C1 segment of cervical spinal cord (tissue), 14 donors: ENCODE measurements around the gene UBALD2.
"Not testable (repeated sequence)": the region's sequence is repeated elsewhere in the genome, so short reads cannot be mapped to it uniquely, and the experiment has no call there.

Source experiments
- DNase-seq, 14 donors: peaks; one replicate each; lab custom pipeline; 2025; lab: John Stamatoyannopoulos, UW

Gene UBALD2

DNA sequence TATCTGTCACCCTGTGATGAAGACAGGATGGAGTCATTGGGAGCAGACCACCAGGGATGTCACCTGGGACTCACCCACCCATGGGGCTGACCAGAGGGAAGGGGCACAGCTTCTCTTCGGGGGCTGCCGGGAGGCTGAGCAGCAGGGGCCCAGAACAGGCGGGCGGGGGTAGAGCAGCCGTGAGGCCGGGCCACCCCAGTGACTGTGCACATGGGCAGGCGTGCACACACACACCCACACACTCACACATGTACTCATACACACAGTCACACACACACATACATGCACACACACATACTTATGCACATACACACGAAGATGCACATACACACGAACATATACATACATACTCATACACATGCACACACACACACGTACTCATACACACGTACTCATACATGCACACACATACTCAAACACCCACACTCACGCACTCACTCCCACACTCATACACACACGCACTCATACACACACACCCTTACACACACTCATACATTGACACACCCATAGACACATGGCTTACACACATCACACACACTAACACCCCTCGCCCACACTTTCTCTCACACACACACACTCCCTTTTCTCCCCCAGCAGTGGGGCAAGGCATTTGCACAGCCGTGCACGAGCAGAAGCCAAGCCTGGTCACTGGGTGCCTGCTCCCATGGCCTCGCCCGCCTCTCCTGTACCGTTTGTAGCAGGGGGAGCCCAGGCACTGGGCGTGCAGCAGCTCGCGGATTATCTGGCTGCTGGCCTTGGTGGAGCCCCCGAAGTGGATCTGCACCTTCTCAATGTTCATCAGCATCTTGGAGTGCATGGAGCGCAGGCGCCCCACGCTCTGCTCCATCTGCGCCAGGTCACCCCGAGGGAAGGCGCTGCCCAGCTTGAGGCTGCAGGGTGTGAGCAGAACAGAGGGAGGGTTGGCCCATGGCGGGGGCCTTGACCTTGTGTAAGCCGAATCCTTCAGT is 12.4 kb downstream of the UBALD2 start:
- DNase-seq, result no peak

DNA sequence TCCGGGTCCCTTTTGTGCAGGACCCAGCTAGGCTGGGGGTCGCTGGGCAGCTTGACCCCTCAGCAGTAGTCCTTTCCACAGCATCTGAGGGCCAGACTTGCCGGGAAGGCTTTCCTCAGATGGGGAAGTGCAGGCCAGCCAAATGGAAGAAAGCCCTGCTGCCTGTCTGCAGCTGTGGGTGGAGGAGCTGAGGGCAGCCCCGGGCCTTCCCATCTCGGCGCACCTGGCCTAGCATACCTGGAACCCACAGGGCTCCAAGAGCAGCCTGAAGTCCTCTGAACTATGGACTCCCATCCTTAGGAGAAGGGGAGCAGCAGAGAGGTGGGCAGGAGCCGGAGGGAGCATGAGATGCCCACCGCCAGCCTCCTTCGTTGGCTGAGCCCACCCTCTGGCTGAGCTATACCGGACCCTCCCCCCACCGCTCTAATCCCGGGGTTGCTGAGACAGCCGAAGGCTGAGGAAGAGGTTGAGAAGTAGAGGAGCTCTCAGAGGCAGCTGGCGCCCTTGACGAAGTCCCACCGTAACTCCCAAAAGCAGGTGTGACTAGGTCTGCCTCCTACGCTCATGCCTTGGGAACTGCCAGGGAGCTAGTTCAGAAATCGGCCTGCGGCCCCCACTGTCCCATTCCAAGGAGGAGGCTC is 13.2 kb downstream of the UBALD2 start:
- DNase-seq, result no peak

DNA sequence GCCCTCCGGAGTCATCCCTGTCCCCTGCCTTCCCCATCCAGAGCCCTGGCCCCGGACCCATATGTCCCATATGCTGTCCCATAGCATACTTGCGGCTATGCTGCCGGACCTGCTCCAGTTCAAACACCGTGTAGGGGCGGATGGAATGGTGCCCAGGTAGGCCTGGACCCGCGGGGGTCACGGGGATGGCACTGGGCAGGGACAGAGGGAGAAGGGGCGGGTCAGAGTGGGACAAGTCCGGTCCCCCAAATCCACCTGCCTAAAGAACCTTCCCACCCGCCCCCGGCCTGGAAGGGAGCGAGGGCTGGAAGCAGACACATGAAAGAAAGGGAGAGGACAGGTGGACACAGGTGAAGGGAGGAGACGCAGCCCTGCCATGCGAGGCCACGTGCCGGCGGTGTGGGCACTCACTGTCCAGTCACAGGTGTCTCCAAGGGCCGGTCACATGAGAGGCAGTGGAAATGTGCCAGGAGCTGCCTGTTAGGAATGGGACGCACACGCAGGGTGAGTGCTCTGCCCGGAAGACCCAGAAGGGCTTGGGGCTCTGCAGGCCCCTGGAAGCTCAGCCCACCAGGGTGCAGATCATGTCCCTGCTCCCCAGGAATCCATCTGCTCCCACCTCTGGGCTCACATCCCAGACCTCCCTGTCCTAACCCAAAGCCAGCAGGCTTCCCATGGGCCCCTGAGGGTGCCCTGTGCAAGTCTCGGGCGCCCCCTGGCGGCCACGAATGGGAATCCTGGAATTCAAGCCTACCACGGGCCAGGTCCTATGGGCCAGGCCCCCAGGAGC is 14.0 kb downstream of the UBALD2 start:
- peak in 12 of 14 donors; percentile 31 to 87 (median 70) for DNase-seq

DNA sequence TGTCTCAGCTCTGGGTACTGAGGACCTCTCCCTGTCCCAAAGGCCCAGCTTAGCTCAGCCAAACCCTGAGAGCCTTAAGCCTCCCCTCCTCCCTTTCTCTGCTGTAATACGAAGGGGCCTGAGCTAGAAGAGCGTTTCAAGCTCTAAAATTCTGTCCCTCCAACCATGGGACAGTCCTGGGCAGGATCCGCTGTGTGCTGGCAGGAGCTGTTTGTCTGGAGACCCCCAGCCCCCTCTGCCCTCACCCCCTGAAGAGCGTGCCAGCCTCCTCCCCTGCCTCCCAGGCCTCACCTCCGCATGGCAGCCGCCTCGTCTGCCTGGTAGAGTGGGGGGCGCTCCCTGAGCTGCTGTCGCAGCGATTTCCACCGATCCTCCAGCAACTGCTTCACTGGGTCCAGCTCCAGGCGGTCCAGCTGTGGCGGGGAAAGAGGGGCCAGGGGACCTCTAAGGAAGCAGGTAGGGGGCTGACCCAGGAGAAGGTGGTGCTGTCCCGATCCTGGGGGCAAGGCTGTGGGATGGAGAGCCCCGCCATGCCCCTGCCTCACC is 14.7 kb downstream of the UBALD2 start:
- no peak for DNase-seq

DNA sequence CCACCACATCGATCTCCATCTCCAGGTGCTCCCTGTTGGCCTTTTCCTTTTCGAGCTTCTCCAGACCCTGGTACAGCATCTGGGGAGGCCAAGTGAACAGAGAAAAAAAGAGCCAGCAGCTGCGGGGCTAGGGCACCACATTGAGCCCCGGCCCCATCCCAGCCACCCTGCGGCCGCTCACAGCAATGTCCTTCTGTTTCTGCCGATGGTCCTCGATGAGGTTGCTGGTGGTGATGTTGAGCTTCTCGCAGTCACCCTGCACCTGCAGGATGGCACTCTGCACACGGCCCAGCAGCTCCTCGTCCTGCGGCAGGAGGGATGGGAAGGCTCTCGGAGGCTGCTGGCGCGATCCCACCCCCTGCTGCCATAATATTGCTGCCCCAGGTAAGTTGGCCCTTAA is 15.5 kb downstream of the UBALD2 start:
- DNase-seq, result no peak

DNA sequence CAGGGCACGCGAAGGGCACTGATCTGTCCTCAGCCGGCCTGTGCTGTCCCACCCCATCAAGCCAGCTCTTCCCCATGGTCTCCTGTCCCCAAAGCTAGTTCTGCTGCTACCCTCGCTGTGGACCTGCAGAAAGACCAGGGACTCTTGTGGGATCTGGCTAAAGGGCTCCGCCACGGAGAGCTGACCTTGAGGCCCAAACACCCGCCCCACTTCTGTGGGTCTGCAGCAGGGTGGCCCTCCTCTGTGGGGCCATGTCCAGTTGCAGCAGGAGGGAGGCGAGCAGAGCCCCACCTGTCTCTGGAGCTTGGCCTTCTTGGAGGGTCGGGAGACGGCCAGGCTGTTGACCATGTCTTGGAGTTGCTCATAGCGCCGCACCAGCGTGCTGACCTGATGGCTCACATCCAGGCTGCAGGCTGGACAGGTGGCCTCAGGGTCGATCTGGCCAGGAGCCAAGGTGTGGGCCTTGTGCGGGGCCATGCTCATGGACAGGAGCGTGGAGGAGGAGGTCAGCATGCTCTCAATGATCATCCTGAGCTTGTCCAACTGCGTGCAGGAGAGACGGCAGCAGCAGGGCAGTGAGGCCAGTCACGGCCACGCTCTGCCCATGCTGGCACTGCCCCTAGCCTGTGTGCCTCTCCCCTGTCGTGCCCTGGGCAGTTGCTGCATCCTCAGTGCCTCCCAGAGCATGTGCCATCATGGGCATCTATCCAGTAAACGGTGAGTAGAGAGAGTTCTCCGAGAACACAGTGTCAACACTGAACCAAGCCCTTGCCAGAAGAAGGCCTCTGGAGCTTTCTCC is 16.6 kb downstream of the UBALD2 start:
- DNase-seq, result peak in 1 of 14 donors; percentile 79

DNA sequence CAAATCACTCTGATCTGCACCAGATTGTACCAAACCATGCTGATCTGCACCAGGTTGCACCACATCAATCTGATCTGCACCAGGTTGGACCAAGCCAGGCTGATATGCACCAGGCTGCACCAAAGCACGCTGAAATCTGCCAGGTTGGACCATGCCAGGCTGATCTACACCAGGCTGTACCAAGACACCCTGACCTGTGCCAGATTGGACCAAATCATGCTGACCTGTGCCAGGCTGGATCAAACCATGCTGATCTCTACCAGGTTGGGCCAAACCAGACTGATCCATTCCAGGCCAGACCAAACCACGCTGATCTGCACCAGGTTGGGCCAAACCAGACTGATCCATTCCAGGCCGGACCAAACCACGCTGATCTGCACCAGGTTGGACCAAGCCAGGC is 27.4 kb downstream of the UBALD2 start:
- DNase-seq, result peak in 1 of 14 donors; percentile 47

DNA sequence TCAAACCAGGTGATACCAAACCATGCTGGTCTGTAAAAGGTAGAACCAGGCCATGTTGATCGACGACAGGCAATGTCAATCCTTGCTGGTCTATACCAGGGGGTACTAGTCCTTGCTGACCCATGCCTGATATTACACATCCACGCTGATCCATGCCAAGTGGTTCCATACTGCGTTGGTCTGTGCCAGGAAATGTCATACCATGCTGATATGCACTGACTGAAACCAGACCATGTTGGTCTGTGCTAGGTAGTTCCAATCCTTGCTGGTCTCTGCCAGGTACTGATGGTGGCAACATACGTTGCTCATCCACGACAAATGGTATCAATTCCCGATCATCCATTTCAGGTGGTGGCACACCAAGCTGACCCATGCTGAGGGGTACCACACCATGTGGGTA is 28.0 kb downstream of the UBALD2 start:
- no peak for DNase-seq

DNA sequence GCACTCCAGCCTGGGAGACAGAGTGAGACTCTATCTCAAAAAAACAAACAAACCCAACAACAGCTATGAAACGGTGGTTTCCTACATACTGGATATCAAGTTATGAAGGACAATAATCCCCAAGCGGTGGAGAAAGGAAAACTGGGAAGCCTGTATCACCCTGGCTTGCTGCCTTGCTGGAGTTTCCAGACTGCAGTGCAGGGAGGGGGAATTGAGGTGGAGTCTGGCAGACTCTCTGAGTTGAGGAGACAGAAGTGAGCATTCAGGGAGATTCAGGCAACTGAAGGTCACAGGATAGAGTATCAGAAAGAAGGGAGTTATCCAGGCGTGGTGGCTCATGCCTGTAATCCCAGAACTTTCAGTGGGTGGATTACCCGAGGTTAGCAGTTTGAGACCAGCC is 31.0 kb downstream of the UBALD2 start:
- no peak for DNase-seq

DNA sequence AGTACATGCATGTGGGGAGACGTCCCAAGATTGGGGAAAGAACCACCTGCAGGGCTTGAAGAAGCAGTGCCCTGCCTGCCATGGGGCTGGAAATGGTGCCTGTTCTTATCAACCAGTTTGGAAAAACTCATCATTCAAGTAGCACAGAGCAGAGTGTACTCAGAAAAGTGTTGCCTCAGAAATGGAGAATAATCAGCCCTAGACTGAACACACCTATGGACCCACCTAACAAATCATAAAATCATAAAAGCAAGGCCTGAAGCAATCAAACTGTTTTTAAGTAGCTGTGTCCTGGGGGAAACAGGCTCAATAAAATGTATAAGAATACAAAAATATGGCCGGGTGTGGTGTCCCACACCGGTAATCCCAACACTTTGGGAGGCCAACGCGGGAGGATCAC is 31.7 kb downstream of the UBALD2 start:
- DNase-seq, result no peak

DNA sequence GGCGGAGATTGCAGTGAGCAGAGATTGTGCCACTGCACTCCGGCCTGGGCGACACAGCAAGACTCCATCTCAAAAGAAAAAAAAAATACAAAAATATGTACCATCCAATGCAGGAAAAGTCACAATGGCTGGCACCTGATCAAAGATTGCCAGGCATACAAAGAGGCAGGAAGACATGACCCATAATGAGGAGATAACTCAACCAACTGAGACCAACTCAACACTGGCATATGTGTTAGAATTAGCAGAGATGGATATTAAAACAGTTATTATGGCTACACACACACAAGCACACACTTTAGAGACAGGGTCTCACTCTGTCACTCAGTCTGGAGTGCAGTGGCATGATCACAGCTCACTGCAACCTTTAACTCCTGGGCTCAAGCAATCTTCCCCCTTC is 32.3 kb downstream of the UBALD2 start:
- DNase-seq, result no peak

DNA sequence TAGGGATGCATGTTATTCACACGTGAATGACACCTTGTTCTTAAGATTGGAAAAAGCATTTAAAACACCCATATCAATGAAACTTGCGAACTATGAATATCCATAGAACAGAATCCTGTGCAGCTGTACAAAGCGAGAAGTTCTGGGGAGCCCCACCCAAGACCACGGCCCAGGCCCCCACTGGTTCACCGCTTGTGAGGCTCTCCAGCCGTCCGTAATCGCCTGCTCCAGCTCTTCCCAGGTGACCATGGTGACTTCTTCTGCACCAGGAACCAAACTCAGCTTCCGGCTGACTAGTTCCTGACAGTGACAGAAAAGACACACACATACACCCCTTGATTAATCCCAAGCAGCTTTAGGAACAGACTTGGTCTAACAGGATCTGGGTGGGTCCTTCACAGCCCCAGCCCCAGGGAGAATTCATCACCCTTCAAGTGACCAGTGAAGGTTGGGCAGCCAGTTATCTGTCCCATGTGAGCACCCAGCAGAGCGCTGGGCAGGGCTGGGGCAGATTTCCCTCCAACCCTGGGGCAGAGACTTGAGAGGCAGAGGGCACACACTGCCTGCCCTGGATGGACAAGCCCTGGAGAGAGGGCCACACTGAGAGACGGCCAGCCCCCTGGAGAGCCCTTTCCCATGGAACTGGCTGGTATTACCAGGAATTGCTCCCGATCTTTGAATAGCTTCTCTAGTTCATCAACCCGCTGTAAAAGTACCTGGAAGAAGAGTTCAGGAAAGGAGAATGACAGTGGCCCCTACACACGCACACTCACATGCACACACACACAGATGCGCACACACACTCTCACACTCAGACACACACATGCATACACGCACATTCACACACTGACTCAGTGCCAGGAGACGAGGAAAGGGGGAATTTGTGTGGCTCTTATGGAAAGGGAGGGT is 39.3 kb downstream of the UBALD2 start:
- no peak for DNase-seq

DNA sequence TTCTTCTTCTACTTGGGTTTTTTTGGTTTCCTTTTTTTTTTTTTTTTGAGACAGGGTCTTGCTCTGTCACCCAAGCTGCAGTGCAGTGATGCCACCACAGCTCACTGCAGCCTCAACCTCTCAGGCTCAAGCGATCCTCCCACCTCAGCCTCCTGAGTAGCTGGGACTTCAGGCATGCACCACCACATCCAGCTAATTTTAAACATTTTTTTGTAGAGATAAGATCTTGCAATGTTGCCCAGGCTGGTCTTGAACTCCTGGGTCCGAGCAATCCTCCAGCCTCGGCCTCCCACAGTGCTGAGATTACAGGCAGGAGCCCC is 39.9 kb downstream of the UBALD2 start:
- DNase-seq, result not testable (repeated sequence)

DNA sequence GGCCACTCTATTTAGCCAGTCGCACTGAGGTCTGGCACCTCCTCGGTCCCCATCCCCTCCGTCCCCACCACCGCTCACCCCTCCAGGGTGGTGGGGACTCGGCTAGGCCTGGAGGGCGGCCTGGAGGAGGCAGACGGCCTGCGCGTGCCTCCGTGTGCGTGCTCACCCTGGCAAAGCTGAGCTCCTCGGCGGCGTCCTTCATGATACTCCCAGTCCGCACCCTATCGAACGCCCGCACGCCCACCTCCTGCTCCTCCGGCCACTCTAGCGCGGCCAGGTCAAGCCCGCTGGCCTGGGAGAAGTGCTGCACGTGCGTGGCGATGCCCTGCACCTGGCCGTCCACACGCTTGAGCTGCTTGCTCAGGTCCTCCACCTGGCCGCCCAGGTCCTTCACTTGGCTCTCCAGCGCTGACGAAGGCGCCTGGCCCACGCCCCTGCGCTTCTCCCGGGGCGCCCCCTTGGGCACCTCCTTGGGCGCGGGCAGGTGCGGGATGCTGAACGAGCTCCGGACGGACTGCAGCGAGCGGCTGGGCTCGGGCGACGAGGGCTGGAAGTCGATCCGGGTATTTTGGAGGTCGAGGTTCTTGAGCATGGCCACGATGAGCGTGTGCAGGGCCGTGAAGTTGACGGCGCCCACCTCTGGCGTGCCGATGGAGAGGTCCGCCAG is 42.3 kb downstream of the UBALD2 start:
- DNase-seq, result no peak

DNA sequence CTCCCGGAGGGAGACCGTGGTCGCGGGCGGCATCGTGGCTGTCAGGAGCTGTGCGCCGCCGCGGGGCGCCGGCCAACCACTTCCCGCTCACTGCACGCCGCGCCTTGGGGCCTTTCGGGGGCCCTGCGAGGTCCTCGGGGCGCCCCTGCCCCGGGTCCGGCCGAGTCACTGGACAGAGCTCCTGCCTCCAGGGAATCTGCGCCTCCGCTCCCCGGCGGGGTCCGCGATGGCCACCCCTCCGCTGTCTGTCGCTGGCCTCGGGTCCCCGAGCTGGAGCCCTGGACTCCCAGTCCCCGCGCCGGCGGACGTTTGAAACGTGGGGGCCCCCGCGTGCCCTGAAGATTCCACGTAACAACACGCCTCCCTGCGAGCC is 42.8 kb downstream of the UBALD2 start, which contains the start of gene QRICH2:
QRICH2 (minus strand) TSS at position 311 of the 373 bp plus-strand sequence; CDS start at position 33, 278 bp downstream.
- DNase-seq, result no peak

DNA sequence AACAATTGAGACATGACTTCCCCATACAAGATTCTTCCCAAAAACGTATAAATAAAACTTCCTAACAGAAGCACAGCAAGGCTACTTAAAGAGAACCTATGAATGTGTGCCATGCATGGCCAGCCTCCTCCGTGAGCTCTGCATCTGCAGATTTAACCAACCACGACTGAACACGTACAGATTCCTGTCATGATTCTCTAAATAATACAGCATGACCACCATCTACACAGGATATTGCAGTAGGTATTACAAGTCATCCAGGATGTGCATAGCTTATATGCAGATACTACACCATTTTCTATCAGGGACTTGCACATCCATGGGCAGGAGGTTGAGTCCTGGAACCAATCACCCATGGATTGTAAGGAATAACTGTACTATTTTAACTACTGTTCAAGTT is 44.3 kb downstream of the UBALD2 start:
- DNase-seq, result no peak

DNA sequence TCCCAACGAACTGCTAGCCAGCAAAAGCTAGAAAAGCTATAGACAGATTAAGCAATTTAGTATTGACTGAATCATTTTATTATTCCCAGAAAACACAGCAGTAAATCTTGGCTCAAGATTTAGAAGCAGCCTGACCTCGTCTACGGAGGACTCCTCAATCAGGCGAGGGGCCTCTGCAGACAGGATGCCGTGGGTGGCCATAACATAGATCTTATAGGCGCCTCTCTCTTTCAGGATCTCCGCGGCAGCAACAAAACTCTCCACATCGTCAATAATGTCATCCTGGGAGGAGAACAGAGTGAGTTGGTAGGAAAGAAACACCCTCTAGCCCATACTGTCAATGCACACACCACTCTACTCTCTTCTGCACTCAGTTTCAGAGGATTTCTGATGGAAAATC is 47.6 kb downstream of the UBALD2 start:
- no peak for DNase-seq

DNA sequence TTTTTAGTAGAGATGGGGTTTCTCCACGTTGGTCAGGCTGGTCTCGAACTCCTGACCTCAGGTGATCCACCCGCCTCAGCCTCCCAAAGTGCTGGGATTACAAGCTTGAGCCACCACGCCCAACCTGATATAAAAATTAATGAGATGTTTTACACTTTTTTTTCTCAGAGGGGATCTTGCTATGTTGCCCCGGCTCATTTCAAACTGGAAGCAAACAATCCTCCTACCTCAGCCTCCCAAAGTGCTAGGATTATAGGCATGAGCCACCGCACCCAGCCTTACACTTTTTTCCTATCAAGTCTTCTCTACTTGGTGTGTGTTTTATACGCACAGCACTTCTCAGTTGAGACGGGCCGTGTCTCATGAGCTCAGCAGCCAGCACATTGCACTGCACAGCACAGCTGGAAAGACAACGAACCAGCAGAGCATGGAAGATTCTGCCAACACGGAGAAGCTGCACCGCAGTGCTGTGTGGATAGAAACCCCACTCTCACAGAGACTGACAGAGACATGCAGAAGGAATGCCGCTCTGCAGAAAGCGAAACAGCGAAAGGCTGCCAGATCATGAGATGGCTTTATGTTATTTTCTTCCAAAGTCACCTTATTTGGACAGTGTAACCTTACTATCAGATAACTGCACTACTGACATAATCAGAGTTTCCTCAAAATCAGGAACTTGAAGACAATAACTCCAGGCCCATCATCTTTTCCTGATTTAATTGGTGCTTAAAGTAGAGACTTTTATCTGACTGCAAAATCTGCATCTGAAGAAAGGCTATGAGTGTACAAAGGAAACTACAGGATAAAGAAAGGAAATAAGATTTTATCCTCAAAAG is 49.5 kb downstream of the UBALD2 start:
- DNase-seq, result no peak

DNA sequence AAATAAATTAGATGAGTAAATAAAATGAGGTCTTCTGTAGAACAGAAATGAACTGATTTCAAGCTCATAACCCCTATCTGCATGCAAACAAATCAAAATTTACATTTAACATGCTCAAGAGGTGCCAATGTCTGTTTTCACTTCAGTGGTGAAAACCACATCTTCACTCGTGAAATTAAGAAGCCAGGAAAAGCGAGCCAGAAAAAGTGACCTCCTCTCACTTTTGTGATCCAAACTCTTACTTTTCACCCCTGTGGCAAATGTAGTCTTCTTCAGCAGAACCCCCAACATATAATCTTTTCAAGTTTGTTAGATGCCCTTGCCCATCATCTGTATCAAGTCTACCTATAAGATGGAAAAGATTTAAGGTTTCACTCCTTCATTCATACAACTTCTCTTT is 52.4 kb downstream of the UBALD2 start:
- no peak for DNase-seq
